Left lung (tissue), 10 donors: ENCODE data around the gene PLXNB2. TPM values are rescaled to one million over a fixed set of nuclear protein-coding genes. Genes with fewer than 3 reads are reported as not detected.

Experiments used
- ATAC-seq: fragments of 200-7000 bp; cut with Tn5 transposase; one replicate; pipeline ENCODE4 v1.9.1; 2020; ENCODE audit warnings: moderate library complexity
- DNase-seq, 4 donors: peaks; one replicate each; pipeline ENCODE4 v3.0.0-alpha.2; 2013 to 2020
- H3K27ac ChIP-seq, 2 donors: fragments of 200-600 bp; sonication (generic) in 1 of 2; one replicate each; pipeline versions ENCODE4 v1.5.0 to v1.8.0; 2020 to 2021
- H3K27me3 ChIP-seq, 2 donors: fragments of 200-600 bp; sonication (generic) in 1 of 2; one replicate each; pipeline versions ENCODE4 v1.5.0 to v1.8.0; 2020 to 2021
- H3K36me3 ChIP-seq, 2 donors: fragments of 200-600 bp; sonication (generic) in 1 of 2; one replicate each; pipeline versions ENCODE4 v1.5.0 to v1.8.0; 2020 to 2021
- H3K4me1 ChIP-seq, 2 donors: fragments of 200-600 bp; one replicate each; pipeline ENCODE4 v1.8.0; 2021
- H3K4me3 ChIP-seq, 2 donors: fragments of 200-600 bp; sonication (generic) in 1 of 2; one replicate each; pipeline versions ENCODE4 v1.5.0 to v1.8.0; 2020 to 2021; ENCODE audit warnings: mild to moderate bottlenecking in 1 of 2
- H3K9me3 ChIP-seq, 2 donors: fragments of 200-600 bp; sonication (generic) in 1 of 2; one replicate each; pipeline versions ENCODE4 v1.5.0 to v1.8.0; 2020 to 2021
- intact Hi-C, 2 donors: fragments of 100-400 bp; cut with DNase I; formaldehyde crosslinking; loops; one replicate each; pipeline versions ENCODE4 v1.11.2 to v1.14.2; 2022
- polyA plus RNA-seq, 6 donors: library from polyadenylated mRNA; unstranded; fragments of 120-200 nt; gene quantifications; one replicate each; pipeline ENCODE4 v1.2.1, GENCODE V29; 2013; ENCODE audit not compliant: insufficient read length in 6 of 6
- total RNA-seq, 2 donors: library from RNA; stranded (reverse); fragmentation: NEBNext Ultra II Directional; extraction: Animal tissue kit (Norgen Biotek cat#: 25700); gene quantifications; one replicate each; pipeline ENCODE4 v1.2.1, GENCODE V29; 2021
- TF ChIP-seq, protein P1 (sequence below), 2 donors: fragments of 200-600 bp; sonication (generic) in 1 of 2; IDR thresholded peaks; one replicate each; pipeline versions ENCODE4 v1.5.0 to v1.8.0; 2021; ENCODE audit warnings: antibody characterized with exemption in 2 of 2
- donor health status: DM: no; HTN: yes; CAD: no.
- donor health status: DM: no; HTN: no; CAD: no.

Gene PLXNB2
- total and polyA plus RNA-seq, 8 donors = 116 to 391 (median 145) TPM

GRCh38 chr22:50264104-50264745, 43.2 kb downstream of the PLXNB2 start:
- intact Hi-C loops = no loop called here
- no peak overlapping the region for H3K27ac ChIP-seq
- H3K27me3 ChIP-seq = peaks cover 0 to 76% of the 10 kb centered on the region in 2 donors
- peaks cover 0 to 4% of the 10 kb centered on the region in 2 donors for H3K36me3 ChIP-seq
- no peak overlapping the region for H3K4me3 ChIP-seq
- ATAC-seq = no peak
- H3K4me1 ChIP-seq = peaks cover 5 to 48% of the 10 kb centered on the region in 2 donors
- no peak for DNase-seq
- TF ChIP-seq, protein P1, sequence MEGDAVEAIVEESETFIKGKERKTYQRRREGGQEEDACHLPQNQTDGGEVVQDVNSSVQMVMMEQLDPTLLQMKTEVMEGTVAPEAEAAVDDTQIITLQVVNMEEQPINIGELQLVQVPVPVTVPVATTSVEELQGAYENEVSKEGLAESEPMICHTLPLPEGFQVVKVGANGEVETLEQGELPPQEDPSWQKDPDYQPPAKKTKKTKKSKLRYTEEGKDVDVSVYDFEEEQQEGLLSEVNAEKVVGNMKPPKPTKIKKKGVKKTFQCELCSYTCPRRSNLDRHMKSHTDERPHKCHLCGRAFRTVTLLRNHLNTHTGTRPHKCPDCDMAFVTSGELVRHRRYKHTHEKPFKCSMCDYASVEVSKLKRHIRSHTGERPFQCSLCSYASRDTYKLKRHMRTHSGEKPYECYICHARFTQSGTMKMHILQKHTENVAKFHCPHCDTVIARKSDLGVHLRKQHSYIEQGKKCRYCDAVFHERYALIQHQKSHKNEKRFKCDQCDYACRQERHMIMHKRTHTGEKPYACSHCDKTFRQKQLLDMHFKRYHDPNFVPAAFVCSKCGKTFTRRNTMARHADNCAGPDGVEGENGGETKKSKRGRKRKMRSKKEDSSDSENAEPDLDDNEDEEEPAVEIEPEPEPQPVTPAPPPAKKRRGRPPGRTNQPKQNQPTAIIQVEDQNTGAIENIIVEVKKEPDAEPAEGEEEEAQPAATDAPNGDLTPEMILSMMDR (IDR thresholded peaks at IDR 0.05) = no peak
- no peaks in the 10 kb centered on the region for H3K9me3 ChIP-seq

- H3K36me3 ChIP-seq = peaks cover 0 to 4% of the 10 kb centered on the region in 2 donors
- intact Hi-C loops = no loop called here
- H3K9me3 ChIP-seq = no peaks in the 10 kb centered on the region
- no peak overlapping the region for H3K4me3 ChIP-seq
- TF ChIP-seq, protein P1 (IDR thresholded peaks at IDR 0.05) = no peak
- ATAC-seq (no peak), DNase-seq (no peak)
- H3K4me1 ChIP-seq = peaks cover 4 to 37% of the 10 kb centered on the region in 2 donors
- H3K27ac ChIP-seq = no peak overlapping the region
- H3K27me3 ChIP-seq = peaks cover 0 to 72% of the 10 kb centered on the region in 2 donors
Observed at GRCh38 chr22:50262973-50263617, 44.4 kb downstream of the PLXNB2 start.

DNA sequence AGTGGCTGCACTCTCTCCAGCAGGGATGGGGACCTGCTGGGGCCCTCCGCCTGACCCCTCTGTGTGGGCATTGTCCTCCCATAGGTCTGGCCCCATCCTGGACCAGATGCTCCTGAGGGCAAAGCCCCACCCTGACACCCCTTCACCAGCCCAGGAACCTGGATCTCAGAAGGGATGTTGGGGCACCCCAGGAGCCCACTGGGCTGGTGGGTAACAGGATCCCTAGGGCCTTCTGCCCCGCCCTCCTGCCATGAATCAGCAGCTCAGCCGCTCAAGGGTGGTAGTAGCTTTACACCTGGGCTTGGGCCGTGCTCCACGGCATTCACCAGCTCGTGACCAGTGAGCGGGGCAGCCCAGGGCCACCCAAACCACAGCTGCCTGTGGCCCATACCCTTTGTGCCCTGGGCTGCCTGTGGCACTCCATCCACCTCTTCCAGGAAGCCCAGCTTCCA, 45.0 kb downstream of the PLXNB2 start:
- Histone ChIP-seq H3K4me3 (no peak overlapping the region), H3K4me1 (peaks cover 0 to 31% of the 10 kb centered on the region in 2 donors), H3K36me3 (peaks cover 0 to 4% of the 10 kb centered on the region in 2 donors), H3K9me3 (no peaks in the 10 kb centered on the region), H3K27ac (no peak overlapping the region), H3K27me3 (peaks cover 0 to 66% of the 10 kb centered on the region in 2 donors)
- TF ChIP-seq, protein P1 (IDR thresholded peaks at IDR 0.05) = no peak
- ATAC-seq = no peak
- DNase-seq = no peak
- intact Hi-C loops = no loop called here

- DNase-seq (peak in 1 of 4 donors; percentile 60), ATAC-seq (peak; percentile 53)
- TF ChIP-seq, protein P1 (IDR thresholded peaks at IDR 0.05) = no peak
- Histone ChIP-seq H3K9me3 (no peaks in the 10 kb centered on the region), H3K27me3 (peaks cover 0 to 60% of the 10 kb centered on the region in 2 donors), H3K27ac (no peak within 1 kb of the TSS), H3K36me3 (peaks cover 0 to 4% of the 10 kb centered on the region in 2 donors), H3K4me3 (peak within 1 kb of the TSS; percentile 47 to 53), H3K4me1 (peaks cover 0 to 26% of the 10 kb centered on the region in 2 donors)
- intact Hi-C loops = no loop called here
Observed at GRCh38 chr22:50261615-50262459, 45.6 kb downstream of the PLXNB2 start, which contains the start of gene MAPK12. TSS of gene MAPK12 (minus strand) at chr22:50261683. CDS start at chr22:50261509, 174 bp downstream.
